GM21360 (cell line): ENCODE data around the gene PIP4P1.

Experiments used
- ATAC-seq: cut with Tn5 transposase; IDR thresholded peaks from one replicate; pipeline ENCODE4 v1.9.1; 2021; ENCODE audit warnings: mild to moderate bottlenecking, moderate library complexity; ENCODE audit not compliant: unreplicated experiment

The PIP4P1 gene

DNA sequence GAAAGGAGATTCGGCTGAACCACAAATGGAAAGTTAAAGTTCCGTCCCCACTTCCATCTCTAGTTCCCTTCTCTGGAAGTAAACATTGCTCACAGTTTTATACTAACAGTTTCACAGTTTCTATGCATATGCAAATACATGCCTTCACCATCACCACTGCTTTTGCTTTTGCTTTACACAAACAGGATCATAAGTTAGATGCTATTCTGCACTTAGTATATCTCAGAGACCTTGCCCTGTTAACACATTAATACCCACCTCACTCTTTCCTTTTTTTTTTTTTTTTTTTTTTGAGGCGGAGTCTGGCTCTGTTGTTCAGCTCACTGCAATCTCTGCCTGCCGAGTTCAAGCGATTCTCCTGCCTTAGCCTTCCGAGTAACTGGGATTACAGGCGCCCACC, 48.8 kb downstream of the PIP4P1 start:
- peak; percentile 33 for ATAC-seq

DNA sequence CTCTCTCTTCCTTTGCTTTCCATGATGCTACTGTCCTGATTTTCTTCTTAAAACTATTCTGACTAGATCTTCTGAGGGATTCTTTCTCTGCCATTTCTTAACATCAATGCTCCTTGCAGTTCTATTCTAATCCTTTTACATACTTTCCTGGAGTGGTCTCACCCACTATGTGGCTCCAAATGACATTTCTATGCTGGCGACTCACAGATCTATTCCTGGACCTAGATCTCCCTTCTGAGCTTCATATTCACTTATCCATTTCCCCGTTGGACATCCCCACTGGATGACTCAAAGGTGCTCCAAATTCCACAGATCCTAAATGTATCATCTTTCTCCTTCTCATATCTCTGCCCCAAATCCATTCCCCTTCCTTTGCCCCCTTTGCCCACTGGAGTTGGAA, 52.0 kb downstream of the PIP4P1 start:
- no peak for ATAC-seq
